Epithelial cell of esophagus (primary cell): Measurements from ENCODE around the gene PRKAG1.

Source experiments
- DNase-seq: peaks from one replicate; pipeline ENCODE4 v3.0.0; 2010; ENCODE audit warnings: low read depth
- H3K4me3 ChIP-seq: 2 replicates; pipeline ENCODE4 v1.5.1; 2011; ENCODE audit warnings: mild to moderate bottlenecking, low read length, control low read depth
- CTCF ChIP-seq: IDR thresholded peaks from 2 replicates; pipeline ENCODE4 v1.5.1; 2011; ENCODE audit warnings: low read depth, mild to moderate bottlenecking, low read length, control low read depth, inconsistent platforms; ENCODE audit not compliant: insufficient read depth; ENCODE audit errors: missing control alignments

Gene PRKAG1

DNA sequence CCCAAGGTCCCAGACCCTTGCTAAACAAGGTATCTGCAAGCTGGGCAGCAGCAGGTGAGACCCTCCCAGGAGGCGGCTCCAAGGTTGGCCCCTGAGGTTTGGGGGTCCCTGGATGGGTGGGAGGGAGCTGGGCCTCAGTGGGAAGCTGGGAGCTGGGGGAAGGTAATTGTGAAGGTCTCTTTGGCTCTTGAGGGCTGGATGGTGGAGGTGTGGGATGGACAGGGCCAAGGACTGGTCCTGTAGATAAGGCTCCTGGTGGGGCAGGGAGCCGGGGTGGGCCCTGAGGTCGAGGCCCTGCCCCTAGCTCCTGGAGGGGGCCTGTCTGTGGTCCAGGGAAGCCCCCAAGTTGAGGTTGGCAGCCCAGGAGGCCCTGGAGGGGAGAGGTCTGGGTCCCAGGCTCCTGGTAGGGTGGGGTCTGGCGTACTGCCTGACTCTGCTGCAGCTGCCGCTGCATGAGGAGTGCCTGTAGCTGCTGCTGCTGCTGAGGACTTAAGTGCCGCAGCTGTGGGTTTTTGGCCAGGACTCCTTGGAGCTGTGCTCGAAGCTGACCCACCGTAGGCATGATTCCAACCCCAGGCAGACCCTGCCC, 13.1 kb upstream of the PRKAG1 start:
- TF ChIP-seq CTCF = no peak
- no peak for DNase-seq
- no peak overlapping the region for H3K4me3 ChIP-seq

GRCh38 chr12:49030714-49031572, 12.4 kb upstream of the PRKAG1 start:
- DNase-seq = no peak
- no peak for TF ChIP-seq CTCF
- H3K4me3 ChIP-seq = no peak overlapping the region

GRCh38 chr12:49030119-49030518, 11.5 kb upstream of the PRKAG1 start:
- H3K4me3 ChIP-seq = no peak overlapping the region
- no peak for TF ChIP-seq CTCF
- no peak for DNase-seq

GRCh38 chr12:49028666-49029275, 10.2 kb upstream of the PRKAG1 start:
- TF ChIP-seq CTCF = no peak

GRCh38 chr12:49027846-49028555, 9.4 kb upstream of the PRKAG1 start:
- no peak for TF ChIP-seq CTCF
- H3K4me3 ChIP-seq = no peak overlapping the region
- no peak for DNase-seq

More at GRCh38 chr12:49028666-49029275, 10.2 kb upstream of the PRKAG1 start:
- H3K4me3 ChIP-seq = no peak overlapping the region
- no peak for DNase-seq

- no peak for DNase-seq
- no peak overlapping the region for H3K4me3 ChIP-seq
- no peak for TF ChIP-seq CTCF
Observed at GRCh38 chr12:49026678-49027480, 8.3 kb upstream of the PRKAG1 start.
